GM12878 (cell line): ENCODE results near the gene NECAB3. TPM values are rescaled to one million over a fixed set of nuclear protein-coding genes. Genes with fewer than 3 reads are reported as not detected.

ENCODE experiments used
- ATAC-seq: fragments of 200-7000 bp; cut with Tn5 transposase; 3 replicates; pipeline ENCODE4 v1.9.1; 2020; ENCODE audit warnings: mild to moderate bottlenecking, moderate library complexity
- BruUV-seq: library from RNA; stranded (reverse); fragments of 400-500 nt; replicated peaks from 2 replicates; lab custom pipeline; 2021; lab: Mats Ljungman, UMichigan
- CTCF ChIA-PET: fragments of 300-600 bp; sonication (Branson Sonifier 250); formaldehyde crosslinking; extraction: SDS; loops from one replicate; lab custom pipeline; 2021; ENCODE audit warnings: inconsistent platforms; lab: Yijun Ruan, JAX
- POLR2A ChIA-PET: fragments of 350-600 bp; formaldehyde crosslinking; extraction: SDS; loops from one replicate; lab custom pipeline; 2021; ENCODE audit warnings: inconsistent platforms; lab: Charles Lee
- RAD21 ChIA-PET: fragments of 300-600 bp; sonication (Branson Sonifier 250); formaldehyde crosslinking; loops from one replicate; lab custom pipeline; 2023; ENCODE audit warnings: antibody characterized with exemption; ENCODE audit not compliant: unreplicated experiment; lab: Charles Lee
- SMC1A ChIA-PET: fragments of 300-600 bp; sonication (Branson Sonifier 250); formaldehyde crosslinking; loops from one replicate; lab custom pipeline; 2023; ENCODE audit not compliant: unreplicated experiment, uncharacterized antibody; lab: Charles Lee
- DNase-seq: peaks from one replicate; pipeline ENCODE4 v3.0.0-alpha.2; 2011; ENCODE audit warnings: low read depth, low spot score
- FAIRE-seq: peaks from 3 replicates; lab custom pipeline; 2011; peaks lifted over from hg19 to GRCh38; lab: Jason Lieb, UNC
- H2AFZ ChIP-seq: 2 replicates; pipeline ENCODE4 v1.6.0; 2011; ENCODE audit warnings: low read depth, low read length, control low read depth; ENCODE audit not compliant: control insufficient read depth
- H3K27ac ChIP-seq: 2 replicates; pipeline ENCODE4 v1.5.1; 2011; ENCODE audit warnings: control low read depth; ENCODE audit not compliant: control insufficient read depth, insufficient read depth
- H3K27me3 ChIP-seq, 2 experiments: replicated peaks in 1 of 2; 2 replicates each; pipeline versions ENCODE4 v1.6.0 to v1.6.1; 2011; ENCODE audit warnings: low read length in 1 of 2; ENCODE audit not compliant: control insufficient read depth in 2 of 2, insufficient read depth in 2 of 2
- H3K36me3 ChIP-seq, 2 experiments: 2 replicates each; pipeline ENCODE4 v1.5.1; 2011; ENCODE audit warnings: low read length in 1 of 2; ENCODE audit not compliant: control insufficient read depth in 2 of 2, insufficient read depth in 2 of 2
- H3K4me1 ChIP-seq: 2 replicates; pipeline ENCODE4 v1.6.1; 2011; ENCODE audit warnings: mild to moderate bottlenecking, low read length, moderate library complexity, mixed read lengths; ENCODE audit not compliant: control insufficient read depth, insufficient read depth
- H3K4me2 ChIP-seq: 2 replicates; pipeline ENCODE4 v1.6.0; 2011; ENCODE audit warnings: control low read depth; ENCODE audit not compliant: control insufficient read depth, insufficient read depth
- H3K4me3 ChIP-seq: fragments of 200-600 bp; sonication (generic); 2 replicates; pipeline ENCODE4 v1.5.1; 2016
- H3K79me2 ChIP-seq: 2 replicates; pipeline ENCODE4 v1.6.0; 2011; ENCODE audit warnings: low read length; ENCODE audit not compliant: control insufficient read depth, insufficient read depth
- H3K9ac ChIP-seq: 2 replicates; pipeline ENCODE4 v1.8.0; 2011; ENCODE audit warnings: low read length, control low read depth, mixed read lengths; ENCODE audit not compliant: control insufficient read depth, insufficient read depth
- H3K9me3 ChIP-seq: replicated peaks from 3 replicates; pipeline ENCODE4 v1.5.1; 2011; ENCODE audit warnings: mild to moderate bottlenecking, low read length; ENCODE audit not compliant: control insufficient read depth, insufficient read depth
- H4K20me1 ChIP-seq: 2 replicates; pipeline ENCODE4 v1.6.0; 2011; ENCODE audit not compliant: control insufficient read depth, insufficient read depth
- BMI1 ChIP-seq: fragments of 450-650 bp; IDR thresholded peaks from 2 replicates; pipeline ENCODE4 v1.6.1; 2016; ENCODE audit warnings: mild to moderate bottlenecking, moderate library complexity, borderline replicate concordance
- CEBPZ ChIP-seq: fragments of 150-350 bp; IDR thresholded peaks from 2 replicates; pipeline ENCODE4 v1.6.1; 2016; ENCODE audit warnings: low read depth, low read length
- CREM ChIP-seq: IDR thresholded peaks from 2 replicates; pipeline ENCODE4 v1.6.1; 2014; ENCODE audit warnings: antibody characterized with exemption, low read depth
- ELK1 ChIP-seq: IDR thresholded peaks from 2 replicates; pipeline ENCODE4 v1.6.1; 2012; ENCODE audit warnings: low read depth, low read length, improper control_type of control experiment
- KDM1A ChIP-seq: fragments of 200-600 bp; sonication (generic); IDR thresholded peaks from 2 replicates; pipeline ENCODE4 v1.6.1; 2016; ENCODE audit warnings: borderline replicate concordance
- MEF2B ChIP-seq: fragments of 450-650 bp; IDR thresholded peaks from 2 replicates; pipeline ENCODE4 v1.6.1; 2018; ENCODE audit warnings: mild to moderate bottlenecking, moderate library complexity; ENCODE audit not compliant: partially characterized antibody, poor library complexity, severe bottlenecking
- NFYA ChIP-seq: IDR thresholded peaks from 2 replicates; pipeline ENCODE4 v1.6.1; 2011; ENCODE audit warnings: low read depth, mild to moderate bottlenecking, low read length, improper control_type of control experiment, borderline replicate concordance
- POU2F2 ChIP-seq: IDR thresholded peaks from 3 replicates; pipeline ENCODE4 v1.6.1; 2011; ENCODE audit warnings: low read depth, mild to moderate bottlenecking, low read length, borderline replicate concordance
- RAD21 ChIP-seq: IDR thresholded peaks from 2 replicates; pipeline ENCODE4 v1.6.1; 2011; ENCODE audit warnings: mild to moderate bottlenecking, low read depth, low read length, moderate library complexity; ENCODE audit not compliant: insufficient read depth
- RB1 ChIP-seq: fragments of 450-650 bp; formaldehyde crosslinking; IDR thresholded peaks from 2 replicates; pipeline ENCODE4 v1.6.1; 2017; ENCODE audit warnings: mild to moderate bottlenecking, borderline replicate concordance
- SREBF1 ChIP-seq: IDR thresholded peaks from 2 replicates; pipeline ENCODE4 v1.6.1; 2012; ENCODE audit warnings: mild to moderate bottlenecking, low read length
- SUZ12 ChIP-seq: fragments of 200-600 bp; sonication (generic); IDR thresholded peaks from one replicate; pipeline ENCODE4 v1.6.1; 2018; ENCODE audit warnings: antibody characterized with exemption, mild to moderate bottlenecking; ENCODE audit not compliant: unreplicated experiment
- WGBS: methylation state at CpG from one replicate; pipeline ENCODE4 v1.1.6; 2016; ENCODE audit warnings: low lambda C conversion rate; ENCODE audit not compliant: insufficient replicate concordance, insufficient coverage; ENCODE audit errors: missing lambda C conversion rate; 5-methylcytosine and 5-hydroxymethylcytosine counted together
- in situ Hi-C: fragments of 300-500 bp; cut with MboI; formaldehyde crosslinking; loops from 9 replicates; pipeline ENCODE4 v1.14.3; 2018; ENCODE audit warnings: mixed read lengths
- intact Hi-C: fragments of 100-400 bp; cut with micrococcal nuclease; formaldehyde crosslinking; loops from one replicate; pipeline ENCODE4 v1.14.2; 2022; ENCODE audit not compliant: unreplicated experiment
- polyA plus RNA-seq, 11 experiments: library from polyadenylated mRNA; depleted of rRNA in 4 of 11; unstranded in 6 of 11; stranded (reverse) in 5 of 11; fragments of >200 nt; fragmentation: Nextera tagmentation in 4 of 11; fragmentation: Illumina TruSeq in 1 of 11; extraction: Ambion mirVana in 4 of 11; extraction: Trizol in 1 of 11; gene quantifications; 1 replicate in 1 of 11; 2 replicates in 10 of 11; pipeline versions ENCODE4 v1.2.1 to v1.2.3, GENCODE V29; 2011 to 2016; ENCODE audit warnings: inconsistent platforms in 2 of 11, missing spikeins in 2 of 11, low read depth in 1 of 11
- total RNA-seq, 4 experiments: library from RNA; depleted of rRNA in 3 of 4; stranded (reverse); fragments of >200 nt in 3 of 4; fragmentation: Illumina TruSeq in 1 of 4; extraction: Trizol in 1 of 4; gene quantifications; 2 replicates each; pipeline versions ENCODE4 v1.2.1 to v1.2.3, GENCODE V29; 2013 to 2021

NECAB3 gene
- total and polyA plus RNA-seq, 10 of the 15 experiments (the other 5 are each of a cell fraction or from before 2014, with no cell fraction given) = 0.21 to 17.0 (median 7.2) TPM

DNA sequence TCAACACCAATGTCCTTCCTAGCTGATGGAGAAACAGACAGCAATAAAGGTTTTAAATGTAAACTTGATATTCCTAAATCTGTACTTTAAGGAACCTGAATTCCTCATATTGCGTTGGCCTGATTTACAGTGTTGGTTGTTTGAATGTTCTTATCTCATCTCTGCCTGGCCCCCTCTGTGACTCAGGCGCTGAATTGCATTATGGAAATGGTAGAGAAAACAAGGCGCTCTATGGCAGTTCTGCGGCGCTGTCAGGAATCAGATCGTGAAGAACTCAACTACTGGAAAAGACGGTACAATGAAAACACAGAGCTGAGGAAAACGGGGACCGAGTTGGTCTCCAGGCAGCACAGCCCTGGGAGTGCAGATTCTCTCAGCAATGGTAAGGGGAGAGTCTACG lies 44.7 kb downstream of the NECAB3 start:
- 97% methylated on average over 10 of the region's 10 CpGs for WGBS
- no TSS peak for BruUV-seq
- ChIA-PET POLR2A (no interaction called here), CTCF (no interaction called here), SMC1A (no interaction called here)
- H3K9me3 ChIP-seq = no peaks in the 10 kb centered on the region
- no peak for TF ChIP-seq RB1
- TF ChIP-seq NFYA = no peak
- TF ChIP-seq BMI1 = no peak
- no peak for TF ChIP-seq SREBF1
- no peak for TF ChIP-seq MEF2B
- no peak for TF ChIP-seq KDM1A
- no peak for TF ChIP-seq CEBPZ
- no peak for TF ChIP-seq RAD21
- TF ChIP-seq POU2F2 = no peak
- no peak for TF ChIP-seq CREM
- no peak for TF ChIP-seq SUZ12
- no peak for TF ChIP-seq ELK1
- TF ChIP-seq, all 136 proteins: peak for 0
- no peaks in the 10 kb centered on the region for H3K4me1 ChIP-seq
- H3K4me3 ChIP-seq = no peak overlapping the region
- peaks cover 0 to 5% of the 10 kb centered on the region in 2 experiments; a peak in 2 of 4 replicates for H3K36me3 ChIP-seq
- FAIRE-seq (no peak), ATAC-seq (no peak), DNase-seq (no peak)
- H4K20me1 ChIP-seq = no peaks in the 10 kb centered on the region
- no peaks in the 10 kb centered on the region for H3K27me3 ChIP-seq
- intact Hi-C loops (no loop called here), in situ Hi-C loops (no loop called here)
- H3K9ac ChIP-seq = no peak overlapping the region
- no peak overlapping the region for H3K27ac ChIP-seq
- RAD21 ChIA-PET = no interaction called here
- no peaks in the 10 kb centered on the region for H3K79me2 ChIP-seq
- H3K4me2 ChIP-seq = no peak overlapping the region
- no peak overlapping the region for H2AFZ ChIP-seq
